BE2C (cell line): ENCODE measurements around the gene BARHL1.

Source experiments
- DNase-seq: peaks from one replicate; pipeline ENCODE4 v3.0.0-alpha.2; 2020
- H3K27me3 ChIP-seq: fragments of 250-450 bp; sonication (Bioruptor Pico); 2 replicates; pipeline ENCODE4 v1.5.1; 2020; ENCODE audit warnings: mild to moderate bottlenecking
- H3K36me3 ChIP-seq: fragments of 250-450 bp; sonication (Bioruptor Pico); 2 replicates; pipeline ENCODE4 v1.5.1; 2020; ENCODE audit warnings: mild to moderate bottlenecking
- H3K4me1 ChIP-seq: fragments of 250-450 bp; sonication (Bioruptor Pico); 2 replicates; pipeline ENCODE4 v1.5.1; 2020
- H3K4me3 ChIP-seq: 2 replicates; pipeline ENCODE4 v1.5.1; 2011; ENCODE audit warnings: low read depth, low read length
- H3K9me3 ChIP-seq: fragments of 250-450 bp; sonication (Bioruptor Pico); 2 replicates; pipeline ENCODE4 v1.5.1; 2020
- TF ChIP-seq, protein P1 (sequence below): IDR thresholded peaks from 2 replicates; pipeline ENCODE4 v1.5.1; 2012; ENCODE audit warnings: mild to moderate bottlenecking, low read depth, low read length

Gene BARHL1

DNA sequence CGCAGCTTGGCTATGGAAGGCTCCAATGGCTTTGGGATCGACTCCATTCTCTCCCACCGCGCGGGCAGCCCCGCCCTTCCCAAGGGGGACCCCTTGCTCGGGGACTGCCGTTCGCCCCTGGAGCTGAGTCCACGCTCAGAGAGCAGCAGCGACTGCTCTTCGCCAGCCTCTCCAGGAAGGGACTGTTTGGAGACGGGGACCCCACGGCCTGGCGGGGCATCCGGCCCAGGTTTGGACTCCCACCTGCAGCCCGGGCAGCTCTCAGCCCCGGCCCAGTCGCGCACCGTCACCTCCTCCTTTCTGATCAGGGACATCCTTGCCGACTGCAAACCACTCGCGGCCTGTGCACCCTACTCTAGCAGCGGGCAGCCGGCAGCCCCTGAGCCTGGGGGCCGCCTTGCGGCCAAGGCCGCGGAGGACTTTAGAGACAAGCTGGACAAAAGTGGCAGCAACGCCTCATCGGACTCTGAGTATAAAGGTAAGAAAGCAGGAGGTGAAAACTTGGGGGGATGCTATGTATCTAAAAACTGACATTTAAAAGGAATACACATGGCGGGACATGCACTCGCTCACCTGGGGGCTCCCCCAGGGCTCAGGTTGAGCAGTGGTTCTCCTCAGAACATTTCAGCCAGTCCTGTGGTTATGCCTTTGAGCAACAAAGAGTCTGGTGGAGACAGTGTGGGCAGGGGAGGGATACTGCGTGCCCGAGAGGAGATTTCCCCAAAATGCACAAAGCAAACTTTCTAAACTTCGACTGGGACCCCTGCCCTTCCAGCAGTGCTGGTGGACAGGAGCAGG is 579 bp downstream of the BARHL1 start:
- no peaks in the 10 kb centered on the region for H3K36me3 ChIP-seq
- no peak for DNase-seq
- peaks cover 96% of the 10 kb centered on the region for H3K27me3 ChIP-seq

DNA sequence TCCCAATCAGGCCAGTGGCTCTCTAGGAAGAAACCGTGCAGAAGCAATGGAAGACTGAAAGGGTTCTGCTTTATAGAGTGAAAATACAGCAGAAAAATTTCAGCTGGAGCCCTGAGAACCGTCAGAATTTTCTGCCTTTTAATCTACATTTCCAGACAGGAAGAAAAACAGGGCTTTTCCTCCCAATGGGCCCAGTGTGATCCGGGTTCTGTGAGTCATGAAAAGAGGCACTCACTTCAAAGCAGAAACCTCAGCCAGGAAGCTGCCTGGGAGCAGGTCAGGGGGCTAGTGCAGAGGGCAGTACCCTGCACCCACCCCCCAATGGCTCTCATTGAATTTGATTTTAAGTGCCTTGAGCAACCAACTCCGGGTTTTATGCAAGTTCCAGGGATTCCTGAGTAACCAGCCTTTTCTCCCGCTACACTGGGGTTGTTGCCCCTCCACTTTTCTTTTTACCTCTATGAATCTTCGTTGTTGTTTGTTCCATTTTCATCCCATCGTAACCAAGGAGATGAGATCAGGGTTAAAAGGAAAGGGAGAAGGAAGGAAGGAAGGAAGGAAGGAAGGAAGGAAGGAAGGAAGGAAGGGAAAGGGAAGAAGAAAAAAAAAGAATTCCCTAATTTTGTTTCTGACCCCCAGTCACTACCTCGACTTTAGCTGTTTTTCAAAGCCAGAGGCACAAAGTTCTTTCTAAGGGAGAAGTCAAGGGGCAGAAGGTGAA is 1.3 kb downstream of the BARHL1 start:
- Histone ChIP-seq H3K4me1 (peaks cover 10% of the 10 kb centered on the region; the same call in 1 of the 2 replicates), H3K27me3 (peaks cover 98% of the 10 kb centered on the region), H3K4me3 (no peak overlapping the region), H3K36me3 (no peaks in the 10 kb centered on the region), H3K9me3 (no peaks in the 10 kb centered on the region)
- no peak for DNase-seq
- TF ChIP-seq, protein P1, sequence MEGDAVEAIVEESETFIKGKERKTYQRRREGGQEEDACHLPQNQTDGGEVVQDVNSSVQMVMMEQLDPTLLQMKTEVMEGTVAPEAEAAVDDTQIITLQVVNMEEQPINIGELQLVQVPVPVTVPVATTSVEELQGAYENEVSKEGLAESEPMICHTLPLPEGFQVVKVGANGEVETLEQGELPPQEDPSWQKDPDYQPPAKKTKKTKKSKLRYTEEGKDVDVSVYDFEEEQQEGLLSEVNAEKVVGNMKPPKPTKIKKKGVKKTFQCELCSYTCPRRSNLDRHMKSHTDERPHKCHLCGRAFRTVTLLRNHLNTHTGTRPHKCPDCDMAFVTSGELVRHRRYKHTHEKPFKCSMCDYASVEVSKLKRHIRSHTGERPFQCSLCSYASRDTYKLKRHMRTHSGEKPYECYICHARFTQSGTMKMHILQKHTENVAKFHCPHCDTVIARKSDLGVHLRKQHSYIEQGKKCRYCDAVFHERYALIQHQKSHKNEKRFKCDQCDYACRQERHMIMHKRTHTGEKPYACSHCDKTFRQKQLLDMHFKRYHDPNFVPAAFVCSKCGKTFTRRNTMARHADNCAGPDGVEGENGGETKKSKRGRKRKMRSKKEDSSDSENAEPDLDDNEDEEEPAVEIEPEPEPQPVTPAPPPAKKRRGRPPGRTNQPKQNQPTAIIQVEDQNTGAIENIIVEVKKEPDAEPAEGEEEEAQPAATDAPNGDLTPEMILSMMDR: no peak

More for the DNA sequence above, 579 bp downstream of the BARHL1 start:
- Histone ChIP-seq H3K4me3 (no peak overlapping the region), H3K4me1 (peaks cover 10% of the 10 kb centered on the region; the same call in 1 of the 2 replicates), H3K9me3 (no peaks in the 10 kb centered on the region)
- TF ChIP-seq, protein P1: no peak

DNA sequence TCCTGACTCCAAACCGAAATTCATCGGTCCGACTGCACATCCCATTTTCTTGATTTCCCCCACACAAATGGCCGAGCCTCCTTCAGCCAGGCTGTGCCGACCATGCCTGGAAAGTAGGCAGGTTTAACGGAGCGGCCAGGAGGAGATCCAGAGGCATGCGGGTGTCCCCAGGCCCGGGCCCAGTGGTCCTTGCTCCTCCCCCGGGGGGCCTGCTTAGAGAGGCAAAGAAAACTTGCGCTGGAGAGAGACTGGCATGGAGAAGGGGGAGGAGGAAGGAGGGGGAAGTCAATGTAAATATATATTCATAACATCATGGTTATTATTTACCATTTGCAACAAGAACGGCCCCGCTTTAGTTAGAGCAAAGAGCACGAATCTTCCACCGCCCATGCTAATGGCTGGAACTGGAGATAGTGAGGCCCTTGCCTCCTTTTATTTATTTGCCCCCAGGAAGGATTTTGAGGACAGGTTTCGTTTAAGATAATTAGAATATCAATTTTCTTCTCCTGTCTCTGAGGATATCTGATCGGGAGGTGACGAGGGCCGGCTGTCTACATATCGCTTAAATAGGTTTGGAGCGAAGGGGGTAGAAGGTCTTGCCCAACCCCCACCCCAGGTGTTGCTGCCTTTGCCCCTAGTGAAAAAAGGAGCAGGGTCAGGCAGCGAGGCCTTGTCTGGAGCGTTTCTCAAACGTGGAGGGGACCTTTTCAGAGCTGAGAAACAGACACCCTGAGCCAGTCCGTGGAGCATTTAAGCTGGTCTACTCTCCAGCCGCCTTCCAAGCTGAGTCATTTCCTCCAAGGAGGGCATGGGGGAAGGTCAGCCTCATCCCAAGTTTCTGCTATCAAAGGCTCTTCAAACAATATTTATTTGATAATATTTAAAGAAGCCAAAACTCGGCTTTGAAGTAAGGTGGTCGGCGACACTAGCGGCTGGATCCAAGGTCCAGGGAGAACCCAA is 2.5 kb downstream of the BARHL1 start:
- H3K27me3 ChIP-seq: peaks cover 98% of the 10 kb centered on the region
- H3K4me1 ChIP-seq: peaks cover 10% of the 10 kb centered on the region; the same call in 1 of the 2 replicates
- no peak for DNase-seq
- no peaks in the 10 kb centered on the region for H3K9me3 ChIP-seq
- H3K4me3 ChIP-seq: no peak overlapping the region
- TF ChIP-seq, protein P1: no peak
- H3K36me3 ChIP-seq: no peaks in the 10 kb centered on the region

DNA sequence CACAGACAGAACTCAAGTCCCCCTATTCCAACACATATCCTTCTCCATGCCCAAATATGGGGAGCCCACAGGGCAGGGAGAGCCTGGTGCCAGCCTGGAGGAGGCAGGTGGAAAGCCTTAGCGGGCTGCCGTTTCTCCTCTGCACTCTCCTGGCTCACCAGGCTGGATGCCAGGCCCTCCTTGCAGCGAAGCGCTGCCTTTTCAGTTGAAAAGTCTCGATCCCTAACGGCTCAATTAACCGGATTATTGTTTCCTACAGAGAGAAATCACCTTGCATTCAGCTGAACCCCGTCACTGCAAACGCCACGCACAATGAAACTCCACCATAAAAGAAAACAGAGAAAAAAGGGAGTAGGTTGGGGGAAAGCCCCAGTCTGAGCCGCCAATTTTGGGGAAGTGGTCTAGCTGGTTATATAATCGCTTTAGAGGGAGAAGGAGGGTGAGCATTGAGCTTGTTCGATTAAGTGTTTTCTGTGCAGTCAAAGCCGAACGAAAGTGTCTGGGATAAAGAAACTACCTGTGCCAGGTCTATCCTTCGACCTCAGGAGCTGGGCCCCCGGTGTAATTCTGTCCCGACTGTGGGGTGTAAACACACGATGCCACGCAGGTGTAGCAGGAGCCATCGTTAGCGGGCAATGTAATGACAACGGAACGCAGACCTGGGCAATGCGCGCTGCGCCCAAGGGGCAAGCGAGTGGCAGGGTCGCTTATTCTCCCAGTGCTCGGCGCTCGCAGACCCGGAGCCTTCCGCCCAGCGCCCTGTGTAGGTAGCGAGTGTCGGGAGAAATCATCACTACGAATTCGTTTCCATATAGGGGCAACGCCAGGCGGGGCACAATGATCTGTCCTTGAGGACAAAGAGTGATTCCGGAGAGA is 3.8 kb downstream of the BARHL1 start:
- Histone ChIP-seq H3K4me1 (peaks cover 4% of the 10 kb centered on the region; the same call in 1 of the 2 replicates), H3K36me3 (no peaks in the 10 kb centered on the region), H3K4me3 (no peak overlapping the region), H3K9me3 (no peaks in the 10 kb centered on the region), H3K27me3 (peaks cover 98% of the 10 kb centered on the region)
- TF ChIP-seq, protein P1: no peak
- DNase-seq: no peak

DNA sequence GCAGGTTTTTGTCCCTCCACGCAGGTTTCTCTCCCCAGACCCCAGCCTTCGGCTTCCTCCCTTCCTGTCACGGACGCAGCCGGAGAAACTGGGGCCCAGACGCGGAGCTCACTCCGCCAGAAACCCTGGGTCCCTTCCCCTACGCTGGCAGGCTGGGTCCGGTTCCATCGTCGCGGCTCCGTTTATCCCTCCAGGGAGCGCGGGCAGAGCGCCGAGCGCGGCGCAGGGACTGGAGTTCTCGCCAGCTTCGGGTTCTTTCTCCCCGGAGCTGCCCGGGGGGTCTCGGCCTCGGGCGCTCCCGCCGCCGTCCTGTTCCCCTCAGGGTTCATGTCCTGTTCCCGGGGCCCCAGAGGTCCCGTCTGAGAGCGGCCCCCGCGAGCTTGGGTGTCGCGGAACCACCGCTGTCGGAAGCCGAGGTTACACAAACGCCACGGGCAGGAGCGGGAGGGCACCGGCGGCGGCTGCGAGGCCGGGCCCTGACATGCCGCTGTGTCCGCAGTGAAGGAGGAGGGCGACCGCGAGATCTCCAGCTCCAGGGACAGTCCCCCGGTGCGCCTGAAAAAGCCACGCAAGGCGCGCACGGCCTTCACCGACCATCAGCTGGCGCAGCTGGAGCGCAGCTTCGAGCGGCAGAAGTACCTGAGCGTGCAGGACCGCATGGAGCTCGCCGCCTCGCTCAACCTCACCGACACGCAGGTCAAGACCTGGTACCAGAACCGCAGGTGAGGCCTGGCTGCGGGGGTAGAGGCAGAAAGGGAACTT is 4.6 kb downstream of the BARHL1 start:
- Histone ChIP-seq H3K4me1 (peaks cover 3% of the 10 kb centered on the region; the same call in 1 of the 2 replicates), H3K27me3 (peaks cover 92% of the 10 kb centered on the region), H3K9me3 (no peaks in the 10 kb centered on the region), H3K4me3 (no peak overlapping the region), H3K36me3 (no peaks in the 10 kb centered on the region)
- TF ChIP-seq, protein P1: no peak
- no peak for DNase-seq
